Stimulated activated naive CD4-positive, alpha-beta T cell treated with Interleukin-2 at 50 U/mL for 16 hours (primary cell): ENCODE data around the gene ROBO2.

Experiments used
- DNase-seq: peaks from one replicate; lab custom pipeline; 2025; lab: John Stamatoyannopoulos, UW

The ROBO2 gene

GRCh38 chr3:77506384-77506783, 466.5 kb downstream of the ROBO2 start:
- no peak for DNase-seq

GRCh38 chr3:77513542-77513941, 473.6 kb downstream of the ROBO2 start:
- no peak for DNase-seq

GRCh38 chr3:77514766-77515165, 474.9 kb downstream of the ROBO2 start:
- no peak for DNase-seq

GRCh38 chr3:77524463-77524862, 484.6 kb downstream of the ROBO2 start:
- DNase-seq, result no peak

- DNase-seq, result no peak
These were observed 485.2 kb downstream of the ROBO2 start for GRCh38 chr3:77524946-77525682.

- DNase-seq, result no peak
These were observed 486.7 kb downstream of the ROBO2 start for GRCh38 chr3:77526573-77527113.

GRCh38 chr3:77529522-77529921, 489.6 kb downstream of the ROBO2 start:
- DNase-seq, result no peak

GRCh38 chr3:77530870-77531269, 491.0 kb downstream of the ROBO2 start:
- DNase-seq, result no peak

- no peak for DNase-seq
These were observed 495.2 kb downstream of the ROBO2 start for GRCh38 chr3:77535116-77535515.

- DNase-seq, result no peak
These were observed 496.3 kb downstream of the ROBO2 start for GRCh38 chr3:77536038-77536775.

GRCh38 chr3:77539014-77539413, 499.1 kb downstream of the ROBO2 start:
- no peak for DNase-seq

GRCh38 chr3:77539677-77540076, 499.8 kb downstream of the ROBO2 start:
- DNase-seq, result no peak

- no peak for DNase-seq
These were observed 501.5 kb downstream of the ROBO2 start for GRCh38 chr3:77541203-77541922.

GRCh38 chr3:77546246-77546645, 506.3 kb downstream of the ROBO2 start:
- DNase-seq, result no peak

- no peak for DNase-seq
These were observed 509.1 kb downstream of the ROBO2 start for GRCh38 chr3:77549034-77549433.

GRCh38 chr3:77553240-77553639, 513.3 kb downstream of the ROBO2 start:
- DNase-seq, result no peak

- DNase-seq, result no peak
These were observed 522.2 kb downstream of the ROBO2 start for GRCh38 chr3:77562089-77562488.

GRCh38 chr3:77563012-77563411, 523.1 kb downstream of the ROBO2 start:
- no peak for DNase-seq

GRCh38 chr3:77566055-77566454, 526.2 kb downstream of the ROBO2 start:
- no peak for DNase-seq

- DNase-seq, result no peak
These were observed 532.2 kb downstream of the ROBO2 start for GRCh38 chr3:77571971-77572715.

GRCh38 chr3:77577264-77577663, 537.4 kb downstream of the ROBO2 start:
- no peak for DNase-seq

- no peak for DNase-seq
These were observed 546.3 kb downstream of the ROBO2 start for GRCh38 chr3:77586216-77586615.
